Panc1 (cell line): ENCODE results near the gene FGF21. TPM values are rescaled to one million over a fixed set of nuclear protein-coding genes. Genes with fewer than 3 reads are reported as not detected.

ENCODE experiments used
- ATAC-seq: fragments of 200-7000 bp; cut with Tn5 transposase; 2 replicates; pipeline ENCODE4 v1.9.1; 2020; ENCODE audit warnings: mild to moderate bottlenecking, moderate library complexity
- BruUV-seq: library from RNA; stranded (reverse); fragments of 400-500 nt; replicated peaks from 2 replicates; lab custom pipeline; 2021; lab: Mats Ljungman, UMichigan
- CTCF ChIA-PET: fragments of 300-600 bp; sonication (Branson Sonifier 250); formaldehyde crosslinking; loops from one replicate; lab custom pipeline; 2022; ENCODE audit warnings: antibody characterized with exemption; lab: Charles Lee
- POLR2A ChIA-PET: fragments of 300-600 bp; sonication (Branson Sonifier 250); formaldehyde crosslinking; loops from one replicate; lab custom pipeline; 2022; ENCODE audit warnings: antibody characterized with exemption; lab: Charles Lee
- DNase-seq: peaks from one replicate; pipeline ENCODE4 v3.0.0-alpha.2; 2010; ENCODE audit warnings: low read depth, low spot score
- H3K27ac ChIP-seq: 2 replicates; pipeline ENCODE4 v1.5.1; 2011; ENCODE audit warnings: mild to moderate bottlenecking, low read length, inconsistent platforms
- H3K27me3 ChIP-seq: fragments of 200-500 bp; sonication (Bioruptor generic); 2 replicates; pipeline ENCODE4 v1.6.0; 2014; ENCODE audit warnings: low read length, inconsistent platforms; ENCODE audit not compliant: control insufficient read depth, insufficient read depth
- H3K36me3 ChIP-seq: fragments of 200-500 bp; sonication (Bioruptor generic); 2 replicates; pipeline ENCODE4 v1.5.1; 2014; ENCODE audit warnings: inconsistent platforms, mild to moderate bottlenecking, low read length, moderate library complexity; ENCODE audit not compliant: control insufficient read depth, insufficient read depth
- H3K4me1 ChIP-seq: 2 replicates; pipeline ENCODE4 v1.5.1; 2011; ENCODE audit warnings: inconsistent platforms, mild to moderate bottlenecking, low read length, moderate library complexity; ENCODE audit not compliant: control insufficient read depth, insufficient read depth
- H3K4me3 ChIP-seq, 2 experiments: 2 replicates each; pipeline ENCODE4 v1.5.1; 2011 to 2012; ENCODE audit warnings: low read depth in 2 of 2, low read length in 2 of 2, mild to moderate bottlenecking in 2 of 2, inconsistent platforms in 1 of 2, moderate library complexity in 1 of 2
- H3K9me3 ChIP-seq: fragments of 200-500 bp; sonication (Bioruptor generic); 2 replicates; pipeline ENCODE4 v1.5.1; 2014; ENCODE audit warnings: low read depth, mild to moderate bottlenecking, inconsistent platforms, low read length, moderate library complexity; ENCODE audit not compliant: control insufficient read depth, insufficient read depth
- CTCF ChIP-seq: fragments of 450-650 bp; IDR thresholded peaks from 2 replicates; pipeline ENCODE4 v1.5.1; 2017; ENCODE audit warnings: mild to moderate bottlenecking
- POLR2AphosphoS5 ChIP-seq: IDR thresholded peaks from 2 replicates; pipeline ENCODE4 v1.6.1; 2012; ENCODE audit warnings: mild to moderate bottlenecking, low read depth, low read length, moderate library complexity
- REST ChIP-seq, 2 experiments: IDR thresholded peaks; 2 replicates each; pipeline ENCODE4 v1.6.1; 2011 to 2012; ENCODE audit warnings: low read depth in 2 of 2, control low read depth in 1 of 2, low read length in 1 of 2, mild to moderate bottlenecking in 1 of 2, moderate library complexity in 1 of 2; ENCODE audit not compliant: insufficient read depth in 1 of 2
- SIN3A ChIP-seq: IDR thresholded peaks from 2 replicates; pipeline ENCODE4 v1.6.1; 2012; ENCODE audit warnings: low read depth, mild to moderate bottlenecking, low read length, moderate library complexity, borderline replicate concordance; ENCODE audit not compliant: insufficient read depth
- TCF7L2 ChIP-seq: IDR thresholded peaks from 2 replicates; pipeline ENCODE4 v1.6.1; 2011; ENCODE audit warnings: mild to moderate bottlenecking, low read depth, low read length, inconsistent platforms
- in situ Hi-C: cut with HindIII; loops from 2 replicates; pipeline ENCODE4 v1.10.0; 2016; ENCODE audit warnings: low sequenced_read_pairs, low pct_unique_long_range_greater_than_20kb
- intact Hi-C: fragments of 100-400 bp; cut with micrococcal nuclease; formaldehyde crosslinking; loops from one replicate; pipeline ENCODE4 v1.10.0; 2022; ENCODE audit not compliant: unreplicated experiment
- total RNA-seq: library from RNA; stranded (reverse); gene quantifications from one replicate; pipeline ENCODE4 v1.2.1, GENCODE V29; 2021; ENCODE audit not compliant: unreplicated experiment

Gene FGF21
- total RNA-seq, 1 experiment from 2014 or later = not detected

GRCh38 chr19:48735031-48735615 is 20.2 kb upstream of the FGF21 start:
- no peak overlapping the region for H3K27ac ChIP-seq
- H3K4me1 ChIP-seq = no peaks in the 10 kb centered on the region
- no peaks in the 10 kb centered on the region for H3K27me3 ChIP-seq
- ChIA-PET CTCF (no interaction called here), POLR2A (no interaction called here)
- H3K9me3 ChIP-seq = no peaks in the 10 kb centered on the region
- DNase-seq (no peak), ATAC-seq (no peak)
- BruUV-seq = no TSS peak
- TF ChIP-seq REST (IDR thresholded peaks at IDR 0.05; ENCODE audit: insufficient read depth in 1 of 2, low read depth in 2 of 2, low read length in 1 of 2) (no peak), POLR2AphosphoS5 (no peak), CTCF (no peak)
- intact Hi-C loops = no loop called here
- in situ Hi-C loops = no loop called here
- no peaks in the 10 kb centered on the region for H3K36me3 ChIP-seq
- H3K4me3 ChIP-seq = no peak overlapping the region

- TF ChIP-seq POLR2AphosphoS5 (no peak), SIN3A (no peak), TCF7L2 (no peak), CTCF (no peak), REST (IDR thresholded peaks at IDR 0.05; ENCODE audit: insufficient read depth in 1 of 2, low read depth in 2 of 2, low read length in 1 of 2) (no peak)
- no peaks in the 10 kb centered on the region for H3K9me3 ChIP-seq
- H3K4me1 ChIP-seq = no peaks in the 10 kb centered on the region; the same call in 1 of the 2 replicates
- DNase-seq (no peak), ATAC-seq (no peak)
- H3K27me3 ChIP-seq = no peaks in the 10 kb centered on the region
- ChIA-PET POLR2A (no interaction called here), CTCF (no interaction called here)
- in situ Hi-C loops (no loop called here), intact Hi-C loops (no loop called here)
- H3K36me3 ChIP-seq = no peaks in the 10 kb centered on the region
- BruUV-seq = no TSS peak
- no peak overlapping the region for H3K4me3 ChIP-seq
- no peak overlapping the region for H3K27ac ChIP-seq
These were observed 17.8 kb upstream of the FGF21 start for GRCh38 chr19:48737360-48737998.
